T-cell (primary cell): ENCODE results near the gene IRF3. TPM values are rescaled to one million over a fixed set of nuclear protein-coding genes. Genes with fewer than 3 reads are reported as not detected.
A peak's percentile ranks its signal among the peaks of the same experiment; 100 is the strongest.

Experiments
- ATAC-seq, 4 experiments: fragments of 200-7000 bp in 3 of 4; fragments of 150-1000 bp in 1 of 4; cut with Tn5 transposase; replicated peaks in 1 of 4; 1 replicate in 3 of 4; 2 replicates in 1 of 4; pipeline ENCODE4 v1.10.0; 2021; ENCODE audit warnings: moderate library complexity in 3 of 4, mild to moderate bottlenecking in 2 of 4, moderate number of reproducible peaks in 1 of 4
- CTCF ChIA-PET, 2 donors: fragments of 300-600 bp; sonication (Branson Sonifier 250); formaldehyde crosslinking; loops; one replicate each; lab custom pipeline; 2022; ENCODE audit warnings: antibody characterized with exemption in 2 of 2; lab: Charles Lee
- POLR2A ChIA-PET, 2 donors: fragments of 300-600 bp; sonication (Branson Sonifier 250); formaldehyde crosslinking; loops; one replicate each; lab custom pipeline; 2022; ENCODE audit warnings: antibody characterized with exemption in 2 of 2; lab: Charles Lee
- DNase-seq, 35 experiments: peaks; one replicate each; pipeline versions ENCODE4 v3.0.0 to v3.0.0-alpha.2; 2013 to 2023
- H3K27ac ChIP-seq: one replicate; pipeline ENCODE4 v1.5.1; 2013; ENCODE audit warnings: low read length
- H3K27me3 ChIP-seq, 2 experiments: replicated peaks in 1 of 2; 1 replicate in 1 of 2; 2 replicates in 1 of 2; pipeline versions ENCODE4 v1.6.1 to v1.7.0; 2013; ENCODE audit warnings: low read length in 1 of 2, mixed read lengths in 1 of 2; ENCODE audit not compliant: control insufficient read depth in 2 of 2, insufficient read depth in 2 of 2; ENCODE audit errors: extremely low read depth in 1 of 2
- H3K36me3 ChIP-seq, 2 donors: 1 replicate in 1 of 2; 2 replicates in 1 of 2; pipeline versions ENCODE4 v1.6.1 to v1.7.0; 2013; ENCODE audit warnings: low read length in 1 of 2; ENCODE audit not compliant: control insufficient read depth in 2 of 2, insufficient read depth in 1 of 2; ENCODE audit errors: extremely low read depth in 1 of 2
- H3K4me1 ChIP-seq, 2 experiments: 1 replicate in 1 of 2; 2 replicates in 1 of 2; pipeline versions ENCODE4 v1.6.1 to v1.7.0; 2013; ENCODE audit warnings: low read length in 2 of 2, mixed read lengths in 1 of 2; ENCODE audit not compliant: insufficient read depth in 2 of 2, control insufficient read depth in 1 of 2; ENCODE audit errors: extremely low read depth in 1 of 2
- H3K4me3 ChIP-seq, 2 donors: 1 replicate in 1 of 2; 2 replicates in 1 of 2; pipeline versions ENCODE4 v1.5.1 to v1.7.0; 2013; ENCODE audit warnings: mild to moderate bottlenecking in 2 of 2, low read length in 1 of 2, moderate library complexity in 1 of 2; ENCODE audit not compliant: control insufficient read depth in 1 of 2; ENCODE audit errors: extremely low read depth in 1 of 2
- H3K9me3 ChIP-seq: 2 replicates; pipeline ENCODE4 v1.7.0; 2013
- H3K27ac Mint-ChIP-seq, 2 donors: one replicate each; pipeline ENCODE4 v1.8.0; 2020 to 2021; ENCODE audit warnings: mild to moderate bottlenecking in 2 of 2, mixed read lengths in 2 of 2
- H3K27me3 Mint-ChIP-seq, 2 donors: one replicate each; pipeline ENCODE4 v1.8.0; 2021 to 2022; ENCODE audit warnings: mixed read lengths in 2 of 2
- H3K36me3 Mint-ChIP-seq: one replicate; pipeline ENCODE4 v1.8.0; 2021; ENCODE audit warnings: mixed read lengths
- H3K4me1 Mint-ChIP-seq, 3 donors: one replicate each; pipeline ENCODE4 v1.8.0; 2020 to 2022; ENCODE audit warnings: mixed read lengths in 3 of 3, mild to moderate bottlenecking in 1 of 3
- H3K4me3 Mint-ChIP-seq, 3 donors: one replicate each; pipeline ENCODE4 v1.8.0; 2020 to 2022; ENCODE audit warnings: mild to moderate bottlenecking in 3 of 3, mixed read lengths in 3 of 3, moderate library complexity in 3 of 3
- H3K9me3 Mint-ChIP-seq, 3 donors: one replicate each; pipeline ENCODE4 v1.8.0; 2020 to 2022; ENCODE audit warnings: mixed read lengths in 3 of 3
- WGBS: methylation state at CpG from one replicate; pipeline ENCODE4 v1.1.5; 2013; ENCODE audit warnings: missing lambda C conversion rate; ENCODE audit not compliant: insufficient coverage; 5-methylcytosine and 5-hydroxymethylcytosine counted together
- total RNA-seq, 35 experiments: library from RNA in 6 of 35; stranded (reverse) in 6 of 35; fragments of 120-200 nt in 1 of 35; gene quantifications; one replicate each; pipeline versions ENCODE4 v1.2.1 to v1.2.4 and lab custom pipeline; 2013 to 2026

IRF3 gene
- total RNA-seq, 5 donors from 2014 or later (not counting 1 experiment from before 2014, with no cell fraction given) = 191 to 376 (median 350) TPM

- DNase-seq (no peak), ATAC-seq (no peak)
- ChIA-PET CTCF (interaction anchor here in 1 of 2 donors (0.6 kb wide), 1 partner anchor 40 kb away, joined by 3 read pairs; no protein-coding TSS in a partner anchor), POLR2A (no interaction called here)
- H3K4me1 ChIP-seq = peaks cover 4 to 33% of the 10 kb centered on the region in 2 experiments
- H3K4me3 ChIP-seq = no peak overlapping the region
- peaks cover 5 to 46% of the 10 kb centered on the region in 2 experiments for H3K27me3 ChIP-seq
- 87% methylated on average over 3 of the region's 12 CpGs for WGBS
- Mint-ChIP-seq H3K9me3 (no peaks in the 10 kb centered on the region), H3K27me3 (peaks cover 13 to 26% of the 10 kb centered on the region in 2 donors), H3K4me1 (peaks cover 19 to 26% (median 25%) of the 10 kb centered on the region in 3 donors), H3K27ac (no peak overlapping the region), H3K4me3 (peak overlapping the region in 1 of 3 donors; percentile 8), H3K36me3 (peaks cover 24% of the 10 kb centered on the region)
- no peak overlapping the region for H3K27ac ChIP-seq
- H3K36me3 ChIP-seq = peaks cover 10 to 39% of the 10 kb centered on the region in 2 donors
- no peaks in the 10 kb centered on the region for H3K9me3 ChIP-seq
Measured at GRCh38 chr19:49688531-49689132, 23.0 kb upstream of the IRF3 start.

- Mint-ChIP-seq H3K4me3 (no peak overlapping the region), H3K4me1 (peaks cover 19 to 26% (median 23%) of the 10 kb centered on the region in 3 donors), H3K27ac (no peak overlapping the region), H3K9me3 (no peaks in the 10 kb centered on the region), H3K27me3 (peaks cover 13 to 21% of the 10 kb centered on the region in 2 donors), H3K36me3 (peaks cover 24% of the 10 kb centered on the region)
- no peak overlapping the region for H3K4me3 ChIP-seq
- H3K27me3 ChIP-seq = peaks cover 5 to 40% of the 10 kb centered on the region in 2 experiments
- ChIA-PET POLR2A (no interaction called here), CTCF (interaction anchor here in 1 of 2 donors (0.6 kb wide), 1 partner anchor 39 kb away, joined by 3 read pairs; no protein-coding TSS in a partner anchor)
- peaks cover 4 to 33% of the 10 kb centered on the region in 2 experiments for H3K4me1 ChIP-seq
- peaks cover 11 to 45% of the 10 kb centered on the region in 2 donors for H3K36me3 ChIP-seq
- DNase-seq (no peak), ATAC-seq (no peak)
- no peaks in the 10 kb centered on the region for H3K9me3 ChIP-seq
- no peak overlapping the region for H3K27ac ChIP-seq
- 71% methylated on average over 10 of the region's 26 CpGs for WGBS
Measured at GRCh38 chr19:49687566-49688316, 22.1 kb upstream of the IRF3 start.

GRCh38 chr19:49687150-49687549 is 21.5 kb upstream of the IRF3 start:
- H3K4me3 ChIP-seq = no peak overlapping the region
- Mint-ChIP-seq H3K4me3 (no peak overlapping the region), H3K36me3 (peaks cover 28% of the 10 kb centered on the region), H3K27ac (no peak overlapping the region), H3K4me1 (peaks cover 19 to 26% (median 24%) of the 10 kb centered on the region in 3 donors), H3K9me3 (no peaks in the 10 kb centered on the region), H3K27me3 (peaks cover 13 to 15% of the 10 kb centered on the region in 2 donors)
- H3K4me1 ChIP-seq = peaks cover 4 to 33% of the 10 kb centered on the region in 2 experiments
- H3K27me3 ChIP-seq = peaks cover 5 to 34% of the 10 kb centered on the region in 2 experiments
- ATAC-seq = no peak
- H3K36me3 ChIP-seq = peaks cover 11 to 49% of the 10 kb centered on the region in 2 donors
- no peaks in the 10 kb centered on the region for H3K9me3 ChIP-seq
- no peak for DNase-seq
- POLR2A ChIA-PET = no interaction called here
- no peak overlapping the region for H3K27ac ChIP-seq
- CTCF ChIA-PET = interaction anchor here in 1 of 2 donors (0.6 kb wide), 1 partner anchor 506 kb away, joined by 4 read pairs; no protein-coding TSS in a partner anchor
- 83% methylated on average over 2 of the region's 12 CpGs for WGBS

GRCh38 chr19:49686503-49687088 is 20.9 kb upstream of the IRF3 start:
- no peak overlapping the region for H3K4me3 Mint-ChIP-seq
- POLR2A ChIA-PET = no interaction called here

GRCh38 chr19:49685845-49686332 is 20.2 kb upstream of the IRF3 start:
- CTCF ChIA-PET = interaction anchor here (0.6 to 1.1 kb wide), 2 partner anchors 37 to 81 kb away, joined by 4 to 5 read pairs; partner anchors contain the start of gene AP2A1 (in 1 of the 2)
- 91% methylated on average over 23 of the region's 23 CpGs for WGBS
- no peaks in the 10 kb centered on the region for H3K9me3 Mint-ChIP-seq
- no peak overlapping the region for H3K27ac ChIP-seq
- no peak overlapping the region for H3K27ac Mint-ChIP-seq
- H3K27me3 ChIP-seq = peaks cover 2 to 21% of the 10 kb centered on the region in 2 experiments
- peaks cover 11 to 62% of the 10 kb centered on the region in 2 donors for H3K36me3 ChIP-seq
- no peak overlapping the region for H3K4me3 ChIP-seq
- POLR2A ChIA-PET = interaction anchor here in 1 of 2 donors (0.7 kb wide), 2 partner anchors 11 to 12 kb away, joined by 3 read pairs; no protein-coding TSS in a partner anchor
- peaks cover 0 to 31% of the 10 kb centered on the region in 2 experiments for H3K4me1 ChIP-seq
- H3K27me3 Mint-ChIP-seq = peaks cover 7 to 11% of the 10 kb centered on the region in 2 donors
- no peak for DNase-seq
- peaks cover 13 to 23% (median 18%) of the 10 kb centered on the region in 3 donors for H3K4me1 Mint-ChIP-seq
- peaks cover 32% of the 10 kb centered on the region for H3K36me3 Mint-ChIP-seq
- no peaks in the 10 kb centered on the region for H3K9me3 ChIP-seq
- ATAC-seq = no peak
- no peak overlapping the region for H3K4me3 Mint-ChIP-seq

More at GRCh38 chr19:49686503-49687088, 20.9 kb upstream of the IRF3 start:
- Histone ChIP-seq H3K36me3 (peaks cover 11 to 55% of the 10 kb centered on the region in 2 donors), H3K9me3 (no peaks in the 10 kb centered on the region), H3K27ac (no peak overlapping the region), H3K4me1 (peaks cover 4 to 35% of the 10 kb centered on the region in 2 experiments), H3K27me3 (peaks cover 5 to 28% of the 10 kb centered on the region in 2 experiments), H3K4me3 (no peak overlapping the region)
- H3K9me3 Mint-ChIP-seq = no peaks in the 10 kb centered on the region
- ATAC-seq (no peak), DNase-seq (no peak)
- peaks cover 18 to 26% (median 23%) of the 10 kb centered on the region in 3 donors for H3K4me1 Mint-ChIP-seq
- no peak overlapping the region for H3K27ac Mint-ChIP-seq
- H3K36me3 Mint-ChIP-seq = peaks cover 30% of the 10 kb centered on the region
- CTCF ChIA-PET = interaction anchor here in 1 of 2 donors (0.6 kb wide), 2 partner anchors 38 to 505 kb away, joined by 4 to 5 read pairs; no protein-coding TSS in a partner anchor
- 96% methylated on average over 15 of the region's 27 CpGs for WGBS
- H3K27me3 Mint-ChIP-seq = peaks cover 12 to 13% of the 10 kb centered on the region in 2 donors
